Right atrium auricular region (tissue), 2 donors: ENCODE data around the gene POT1. TPM values are rescaled to one million over a fixed set of nuclear protein-coding genes. Genes with fewer than 3 reads are reported as not detected.

Source experiments
- DNase-seq: peaks from one replicate; pipeline ENCODE4 v3.0.0-alpha.2; 2019; ENCODE audit warnings: low spot score
- H3K27ac ChIP-seq, 2 donors: fragments of 200-600 bp; sonication (generic); 1 replicate in 1 of 2; 2 replicates in 1 of 2; pipeline ENCODE4 v1.5.1; 2016 to 2019
- H3K27me3 ChIP-seq, 2 donors: fragments of 200-600 bp; sonication (generic); one replicate each; pipeline versions ENCODE4 v1.5.1 to v1.6.0; 2017 to 2019
- H3K36me3 ChIP-seq: fragments of 200-600 bp; sonication (generic); one replicate; pipeline ENCODE4 v1.5.1; 2016
- H3K4me1 ChIP-seq, 2 donors: fragments of 200-600 bp; sonication (generic); one replicate each; pipeline versions ENCODE4 v1.5.1 to v1.6.0; 2017 to 2019
- H3K4me3 ChIP-seq, 2 donors: fragments of 200-600 bp; sonication (generic); 1 replicate in 1 of 2; 2 replicates in 1 of 2; pipeline ENCODE4 v1.5.1; 2017 to 2019; ENCODE audit warnings: mild to moderate bottlenecking in 1 of 2, moderate library complexity in 1 of 2
- H3K9me3 ChIP-seq, 2 donors: fragments of 200-600 bp; sonication (generic); one replicate each; pipeline ENCODE4 v1.5.1; 2019
- CTCF ChIP-seq, 2 donors: fragments of 200-600 bp; sonication (generic); IDR thresholded peaks; one replicate each; pipeline ENCODE4 v1.5.1; 2019; ENCODE audit warnings: antibody characterized with exemption in 2 of 2
- total RNA-seq, 2 donors: library from RNA; depleted of rRNA; stranded (reverse); fragments of >200 nt; gene quantifications; one replicate each; pipeline ENCODE4 v1.1.0, GENCODE V29; 2016

The POT1 gene
- total RNA-seq, 2 donors from 2014 or later = 10.7 to 15.5 TPM

DNA sequence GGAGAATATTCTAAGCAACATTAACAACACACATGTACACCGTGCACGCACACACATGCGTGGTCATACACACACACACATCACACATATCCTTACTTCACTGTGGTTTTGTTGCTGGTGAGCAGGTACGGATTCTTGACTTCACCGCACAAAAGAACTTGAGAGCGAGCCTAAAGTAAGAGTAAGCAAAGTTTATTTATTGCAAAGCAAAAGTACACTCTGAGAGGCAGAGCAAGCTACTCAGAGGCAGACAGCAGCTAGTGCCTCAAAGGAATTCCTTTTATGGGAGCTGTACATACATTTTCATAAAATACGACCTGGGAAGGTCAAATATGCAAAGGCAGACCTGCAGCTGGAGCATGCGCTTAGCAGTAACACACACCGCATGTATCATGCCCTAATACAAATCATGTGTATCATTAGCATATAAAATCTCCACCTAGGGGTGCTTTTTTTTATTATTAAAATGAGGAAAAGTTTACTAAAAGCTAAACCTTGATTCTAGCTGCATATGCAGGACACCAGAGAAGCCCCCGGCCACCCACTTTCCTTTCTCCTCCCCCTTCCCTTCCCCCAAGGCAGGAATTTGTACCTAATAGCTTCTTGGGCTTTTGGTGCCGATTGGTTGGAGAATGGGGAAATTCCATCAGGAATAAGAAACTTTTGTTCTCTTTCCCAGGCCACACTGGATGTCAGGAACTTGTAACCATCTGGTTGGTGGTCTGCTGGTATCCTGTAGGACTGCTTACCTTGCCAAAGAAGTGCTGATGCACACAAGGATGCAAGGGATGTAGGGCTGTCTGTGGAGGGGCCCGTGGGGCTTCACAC is 147.5 kb downstream of the POT1 start:
- Histone ChIP-seq H3K27me3 (no peaks in the 10 kb centered on the region), H3K27ac (no peak overlapping the region), H3K4me1 (no peaks in the 10 kb centered on the region), H3K9me3 (no peaks in the 10 kb centered on the region), H3K4me3 (no peak overlapping the region), H3K36me3 (no peaks in the 10 kb centered on the region)
- DNase-seq = no peak
- no peak for TF ChIP-seq CTCF (IDR thresholded peaks at IDR 0.05)

DNA sequence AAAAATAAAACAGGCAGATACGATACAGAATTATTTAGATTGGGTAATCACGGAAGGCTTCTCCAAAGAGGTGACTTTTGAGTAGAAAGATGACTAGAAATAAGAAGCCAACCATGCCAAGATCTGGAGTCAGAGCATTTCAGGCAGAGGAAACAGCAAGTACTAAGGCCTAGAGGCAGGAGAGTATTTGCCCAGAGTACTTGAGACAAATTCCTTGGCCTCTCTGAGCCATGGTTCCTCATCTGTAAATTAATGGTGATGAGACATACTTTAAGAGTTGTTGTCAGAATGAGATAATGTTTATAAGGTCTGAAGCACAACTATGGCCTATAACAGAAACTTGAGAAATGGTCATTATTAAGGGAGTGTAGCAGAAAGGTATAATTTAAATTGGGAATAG is 148.2 kb downstream of the POT1 start:
- TF ChIP-seq CTCF (IDR thresholded peaks at IDR 0.05) = no peak
- no peaks in the 10 kb centered on the region for H3K36me3 ChIP-seq
- no peaks in the 10 kb centered on the region for H3K9me3 ChIP-seq
- no peaks in the 10 kb centered on the region for H3K4me1 ChIP-seq
- no peak overlapping the region for H3K27ac ChIP-seq
- no peak overlapping the region for H3K4me3 ChIP-seq
- DNase-seq = no peak
- H3K27me3 ChIP-seq = no peaks in the 10 kb centered on the region

- no peaks in the 10 kb centered on the region for H3K36me3 ChIP-seq
- no peaks in the 10 kb centered on the region for H3K27me3 ChIP-seq
- TF ChIP-seq CTCF (IDR thresholded peaks at IDR 0.05) = no peak
- H3K9me3 ChIP-seq = no peaks in the 10 kb centered on the region
- H3K4me1 ChIP-seq = no peaks in the 10 kb centered on the region
- H3K27ac ChIP-seq = no peak overlapping the region
- DNase-seq = no peak
- H3K4me3 ChIP-seq = no peak overlapping the region
Observed at GRCh38 chr7:124780608-124781007, 149.0 kb downstream of the POT1 start.

DNA sequence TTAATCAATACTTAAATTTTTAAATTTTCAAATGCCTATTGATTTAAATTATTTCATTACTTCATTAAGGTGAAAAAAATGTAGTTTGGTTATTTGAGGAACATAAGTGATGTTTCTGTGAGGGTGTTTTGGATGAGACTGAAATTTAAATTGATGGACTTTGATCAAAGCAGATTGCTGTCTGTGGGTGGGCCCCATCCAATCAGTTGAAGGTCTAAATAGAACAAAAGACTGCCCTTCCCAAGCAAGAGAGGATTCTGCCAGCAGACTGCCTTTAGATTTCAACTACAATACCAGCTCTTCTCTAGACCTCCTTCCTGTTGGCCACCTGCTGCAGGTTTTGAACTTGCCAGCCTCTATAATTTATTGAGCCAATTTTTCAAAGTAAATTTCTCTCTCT is 149.6 kb downstream of the POT1 start:
- Histone ChIP-seq H3K4me3 (no peak overlapping the region), H3K9me3 (no peaks in the 10 kb centered on the region), H3K27me3 (no peaks in the 10 kb centered on the region), H3K27ac (no peak overlapping the region), H3K4me1 (no peaks in the 10 kb centered on the region), H3K36me3 (no peaks in the 10 kb centered on the region)
- no peak for TF ChIP-seq CTCF (IDR thresholded peaks at IDR 0.05)
- DNase-seq = no peak

- Histone ChIP-seq H3K27ac (no peak overlapping the region), H3K4me3 (no peak overlapping the region), H3K36me3 (no peaks in the 10 kb centered on the region), H3K27me3 (no peaks in the 10 kb centered on the region), H3K4me1 (no peaks in the 10 kb centered on the region), H3K9me3 (no peaks in the 10 kb centered on the region)
- DNase-seq = no peak
- no peak for TF ChIP-seq CTCF (IDR thresholded peaks at IDR 0.05)
Observed at GRCh38 chr7:124779620-124780019, 150.0 kb downstream of the POT1 start.

DNA sequence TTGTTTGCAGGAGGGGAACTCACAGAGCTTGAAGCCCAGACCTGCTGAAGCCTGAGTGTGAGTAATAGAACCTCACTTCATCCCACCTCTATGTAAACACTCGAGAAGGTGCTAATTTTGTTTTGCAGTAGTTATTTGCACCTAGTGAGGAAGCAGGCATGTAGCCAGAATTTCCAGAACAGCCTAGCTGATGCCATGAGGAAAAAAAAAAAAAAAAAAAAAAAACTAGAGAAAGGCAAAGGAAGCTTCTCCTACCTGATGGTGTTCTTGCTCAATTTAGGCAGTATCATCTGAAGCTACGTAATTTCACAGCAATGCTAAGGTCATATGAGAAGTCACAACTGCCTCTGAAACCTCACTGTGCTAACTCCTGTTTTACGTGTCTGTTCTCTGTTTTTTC is 150.4 kb downstream of the POT1 start:
- DNase-seq = no peak
- no peaks in the 10 kb centered on the region for H3K36me3 ChIP-seq
- H3K27me3 ChIP-seq = no peaks in the 10 kb centered on the region
- no peak overlapping the region for H3K27ac ChIP-seq
- no peak for TF ChIP-seq CTCF (IDR thresholded peaks at IDR 0.05)
- H3K9me3 ChIP-seq = no peaks in the 10 kb centered on the region
- H3K4me3 ChIP-seq = no peak overlapping the region
- no peaks in the 10 kb centered on the region for H3K4me1 ChIP-seq
